NCI-H1048 (cell line): ENCODE results near the gene MGAT4B.
"Not testable (repeated sequence)": the region's sequence is repeated elsewhere in the genome, so short reads cannot be mapped to it uniquely, and the experiment has no call there.

Source experiments
- DNase-seq: peaks from one replicate; lab custom pipeline; 2025; lab: John Stamatoyannopoulos, UW

MGAT4B gene

GRCh38 chr5:179806250-179807048 lies at the start of gene MGAT4B:
Gene MGAT4B (minus strand): TSS chr5:179806866. CDS start chr5:179806583, 283 bp downstream.
- peak; percentile 70 for DNase-seq

GRCh38 chr5:179854356-179854755 lies 47.7 kb upstream of the MGAT4B start:
- DNase-seq = no peak

- DNase-seq = no peak
Measured at GRCh38 chr5:179852993-179853547, 46.4 kb upstream of the MGAT4B start.

- DNase-seq = no peak
Measured at GRCh38 chr5:179841621-179842020, 35.0 kb upstream of the MGAT4B start.

GRCh38 chr5:179840766-179841165 lies 34.1 kb upstream of the MGAT4B start:
- no peak for DNase-seq

- DNase-seq = no peak
Measured at GRCh38 chr5:179840321-179840720, 33.7 kb upstream of the MGAT4B start.

- DNase-seq = no peak
Measured at GRCh38 chr5:179839328-179840256, 32.9 kb upstream of the MGAT4B start.

GRCh38 chr5:179837076-179838011 lies 30.7 kb upstream of the MGAT4B start:
- DNase-seq = no peak

- no peak for DNase-seq
Measured at GRCh38 chr5:179836225-179837019, 29.8 kb upstream of the MGAT4B start.

- DNase-seq = not testable (repeated sequence)
Measured at GRCh38 chr5:179834871-179835270, 28.2 kb upstream of the MGAT4B start.

GRCh38 chr5:179834120-179834519 lies 27.5 kb upstream of the MGAT4B start:
- DNase-seq = no peak

- no peak for DNase-seq
Measured at GRCh38 chr5:179833709-179834070, 27.0 kb upstream of the MGAT4B start.

GRCh38 chr5:179833056-179833708 lies 26.5 kb upstream of the MGAT4B start:
- no peak for DNase-seq

- DNase-seq = no peak
Measured at GRCh38 chr5:179832039-179832745, 25.5 kb upstream of the MGAT4B start.

- no peak for DNase-seq
Measured at GRCh38 chr5:179830818-179831468, 24.3 kb upstream of the MGAT4B start.

GRCh38 chr5:179829732-179830435 lies 23.2 kb upstream of the MGAT4B start:
- no peak for DNase-seq

- DNase-seq = no peak
Measured at GRCh38 chr5:179828756-179829421, 22.2 kb upstream of the MGAT4B start.

- no peak for DNase-seq
Measured at GRCh38 chr5:179827680-179828079, 21.0 kb upstream of the MGAT4B start.
